HG03575 (cell line): ENCODE measurements around the gene CSH2.
"Not testable (repeated sequence)": the region's sequence is repeated elsewhere in the genome, so short reads cannot be mapped to it uniquely, and the experiment has no call there.

Source experiments
- ATAC-seq: cut with Tn5 transposase; IDR thresholded peaks from one replicate; pipeline ENCODE4 v1.9.1; 2021; ENCODE audit not compliant: unreplicated experiment, insufficient number of reproducible peaks, low FRiP score; ENCODE audit errors: extremely low read depth

CSH2 gene

GRCh38 chr17:63869491-63870291, 3.8 kb downstream of the CSH2 start:
- not testable (repeated sequence) for ATAC-seq

- not testable (repeated sequence) for ATAC-seq
Observed at GRCh38 chr17:63866625-63867024, 6.9 kb downstream of the CSH2 start.

- no peak for ATAC-seq
Observed at GRCh38 chr17:63859257-63859656, 14.2 kb downstream of the CSH2 start.

- not testable (repeated sequence) for ATAC-seq
Observed at GRCh38 chr17:63856425-63856824, 17.1 kb downstream of the CSH2 start.

- ATAC-seq, result no peak
Observed at GRCh38 chr17:63855185-63855584, 18.3 kb downstream of the CSH2 start.

GRCh38 chr17:63854709-63855108, 18.8 kb downstream of the CSH2 start:
- no peak for ATAC-seq

GRCh38 chr17:63853260-63853659, 20.2 kb downstream of the CSH2 start:
- no peak for ATAC-seq

GRCh38 chr17:63850401-63850800, 23.1 kb downstream of the CSH2 start:
- ATAC-seq, result no peak

GRCh38 chr17:63848834-63849689, 24.4 kb downstream of the CSH2 start:
- no peak for ATAC-seq

GRCh38 chr17:63847525-63848249, 25.8 kb downstream of the CSH2 start:
- no peak for ATAC-seq

- no peak for ATAC-seq
Observed at GRCh38 chr17:63845509-63845908, 28.0 kb downstream of the CSH2 start.

GRCh38 chr17:63843910-63844677, 29.4 kb downstream of the CSH2 start:
- ATAC-seq, result no peak

- not testable (repeated sequence) for ATAC-seq
Observed at GRCh38 chr17:63843387-63843888, 30.0 kb downstream of the CSH2 start.

- peak; percentile 34 for ATAC-seq
Observed at GRCh38 chr17:63842540-63843386, 30.7 kb downstream of the CSH2 start, which contains the start of gene SMARCD2. SMARCD2 (minus strand) TSS chr17:63842685; CDS start chr17:63842674, 11 bp downstream.

GRCh38 chr17:63842173-63842539, 31.3 kb downstream of the CSH2 start:
- no peak for ATAC-seq

GRCh38 chr17:63841350-63842172, 31.9 kb downstream of the CSH2 start:
- ATAC-seq, result no peak
